RWPE1 (cell line): ENCODE data around the gene BCAS1.
A peak's percentile ranks its signal among the peaks of the same experiment; 100 is the strongest.

ENCODE experiments used
- CTCF ChIA-PET: fragments of 350-600 bp; sonication (Branson Sonifier 250); formaldehyde crosslinking; extraction: SDS; loops from one replicate; lab custom pipeline; 2021; lab: Yijun Ruan, JAX
- POLR2A ChIA-PET: fragments of 400-600 bp; formaldehyde crosslinking; extraction: SDS; loops from one replicate; lab custom pipeline; 2020; ENCODE audit warnings: antibody characterized with exemption; ENCODE audit not compliant: low non-redundant PET; lab: Yijun Ruan, JAX
- DNase-seq: peaks from one replicate; pipeline ENCODE4 v3.0.0; 2012; ENCODE audit warnings: low spot score
- H3K27ac ChIP-seq: fragments of 450-650 bp; 2 replicates; pipeline ENCODE4 v1.5.1; 2017
- CTCF ChIP-seq: fragments of 450-650 bp; conservative IDR thresholded peaks from 2 replicates; pipeline ENCODE4 v1.5.1; 2017; ENCODE audit warnings: low read depth, mild to moderate bottlenecking

BCAS1 gene

GRCh38 chr20:54068966-54069365 lies 1.4 kb downstream of the BCAS1 start:
- POLR2A ChIA-PET = no interaction called here

GRCh38 chr20:54068495-54068894 lies 1.9 kb downstream of the BCAS1 start:
- POLR2A ChIA-PET = no interaction called here
- no peak for TF ChIP-seq CTCF
- CTCF ChIA-PET = interaction anchor here (0.6 to 1.0 kb wide), 3 partner anchors 17 to 816 kb away, joined by 3 to 6 read pairs (median 3); no protein-coding TSS in a partner anchor
- H3K27ac ChIP-seq = no peak overlapping the region
- DNase-seq = no peak

More at GRCh38 chr20:54068966-54069365, 1.4 kb downstream of the BCAS1 start:
- H3K27ac ChIP-seq = no peak overlapping the region
- CTCF ChIA-PET = interaction anchor here (0.5 to 1.0 kb wide), 2 partner anchors 16 to 1757 kb away, joined by 3 read pairs; no protein-coding TSS in a partner anchor
- TF ChIP-seq CTCF = no peak
- DNase-seq = no peak

GRCh38 chr20:54067606-54068174 lies 2.7 kb downstream of the BCAS1 start:
- DNase-seq = peak; percentile 99
- TF ChIP-seq CTCF = no peak
- ChIA-PET POLR2A (no interaction called here), CTCF (interaction anchor here (0.5 to 1.0 kb wide), 5 partner anchors 36 to 815 kb away, joined by 3 to 6 read pairs (median 3); no protein-coding TSS in a partner anchor)
- H3K27ac ChIP-seq = no peak overlapping the region

- TF ChIP-seq CTCF = no peak
- ChIA-PET CTCF (interaction anchor here (0.6 kb wide), 1 partner anchor 152 kb away, joined by 3 read pairs; no protein-coding TSS in a partner anchor), POLR2A (no interaction called here)
- H3K27ac ChIP-seq = no peak overlapping the region
- DNase-seq = no peak
Observed at GRCh38 chr20:54065601-54066038, 4.8 kb downstream of the BCAS1 start.

GRCh38 chr20:54064939-54065338 lies 5.5 kb downstream of the BCAS1 start:
- H3K27ac ChIP-seq = no peak overlapping the region
- no peak for DNase-seq
- TF ChIP-seq CTCF = no peak
- ChIA-PET POLR2A (no interaction called here), CTCF (no interaction called here)

GRCh38 chr20:54063992-54064676 lies 6.3 kb downstream of the BCAS1 start:
- no peak for DNase-seq
- H3K27ac ChIP-seq = no peak overlapping the region
- ChIA-PET CTCF (interaction anchor here (1.0 to 1.2 kb wide), 2 partner anchors 32 to 148 kb away, joined by 3 to 4 read pairs; no protein-coding TSS in a partner anchor), POLR2A (no interaction called here)
- no peak for TF ChIP-seq CTCF
